Liver (tissue), 3 donors: ENCODE measurements around the gene GATAD2B.

Experiments
- FOXA2 ChIP-seq: IDR thresholded peaks from 2 replicates; pipeline ENCODE4 v1.6.1; 2016; ENCODE audit warnings: antibody characterized with exemption
- GABPA ChIP-seq, 2 donors: IDR thresholded peaks in 1 of 2; conservative IDR thresholded peaks in 1 of 2; 2 replicates each; pipeline ENCODE4 v1.6.1; 2016; ENCODE audit warnings: antibody characterized with exemption in 2 of 2, mild to moderate bottlenecking in 1 of 2, moderate library complexity in 1 of 2
- NR2F2 ChIP-seq: IDR thresholded peaks from 2 replicates; pipeline ENCODE4 v1.6.1; 2016; ENCODE audit warnings: antibody characterized with exemption
- RAD21 ChIP-seq, 2 donors: IDR thresholded peaks; 2 replicates each; pipeline ENCODE4 v1.6.1; 2016; ENCODE audit warnings: antibody characterized with exemption in 2 of 2, mild to moderate bottlenecking in 2 of 2
- SP1 ChIP-seq: IDR thresholded peaks from 2 replicates; pipeline ENCODE4 v1.6.1; 2018; ENCODE audit warnings: antibody characterized with exemption, mild to moderate bottlenecking
- TAF1 ChIP-seq: conservative IDR thresholded peaks from 2 replicates; pipeline ENCODE4 v1.6.1; 2016; ENCODE audit warnings: antibody characterized with exemption, mild to moderate bottlenecking
- YY1 ChIP-seq: IDR thresholded peaks from 2 replicates; pipeline ENCODE4 v1.6.1; 2016; ENCODE audit warnings: antibody characterized with exemption, mild to moderate bottlenecking
- TF ChIP-seq, protein P1 (sequence below): fragments of 150-350 bp; IDR thresholded peaks from 2 replicates; pipeline ENCODE4 v1.5.1; 2017; ENCODE audit warnings: improper control_type of control experiment, low read depth, low read length; ENCODE audit not compliant: missing input control
- TF ChIP-seq, protein P2 (sequence below): IDR thresholded peaks from 2 replicates; pipeline ENCODE4 v1.6.1; 2016; ENCODE audit warnings: antibody characterized with exemption
- TF ChIP-seq, protein P3 (sequence below): IDR thresholded peaks from 2 replicates; pipeline ENCODE4 v1.6.1; 2016; ENCODE audit warnings: antibody characterized with exemption, mild to moderate bottlenecking
- TF ChIP-seq, protein P4 (sequence below): IDR thresholded peaks from 2 replicates; pipeline ENCODE4 v1.6.1; 2016; ENCODE audit warnings: antibody characterized with exemption
- donor health status: healthy.
- donor health status: healthy.

DNA sequence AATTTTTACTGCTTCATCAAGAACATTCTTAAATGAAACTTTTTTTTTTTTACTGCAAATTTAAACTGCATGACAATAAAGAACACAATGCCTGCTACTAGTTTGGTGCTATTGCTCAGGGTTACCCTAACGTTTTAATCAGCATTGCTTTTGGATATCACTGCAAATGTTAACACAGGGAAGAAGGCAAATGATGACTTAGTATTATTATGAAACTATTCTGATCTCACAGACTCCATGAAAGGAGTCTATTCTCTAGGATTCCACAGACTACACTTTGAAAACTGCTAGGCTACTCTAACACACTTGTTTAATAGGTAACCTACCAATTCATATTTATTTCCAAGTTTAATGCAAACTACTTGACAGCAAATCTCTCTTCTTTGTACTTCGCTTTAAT, 49.8 kb downstream of the GATAD2B start:
- TF ChIP-seq, protein P1, sequence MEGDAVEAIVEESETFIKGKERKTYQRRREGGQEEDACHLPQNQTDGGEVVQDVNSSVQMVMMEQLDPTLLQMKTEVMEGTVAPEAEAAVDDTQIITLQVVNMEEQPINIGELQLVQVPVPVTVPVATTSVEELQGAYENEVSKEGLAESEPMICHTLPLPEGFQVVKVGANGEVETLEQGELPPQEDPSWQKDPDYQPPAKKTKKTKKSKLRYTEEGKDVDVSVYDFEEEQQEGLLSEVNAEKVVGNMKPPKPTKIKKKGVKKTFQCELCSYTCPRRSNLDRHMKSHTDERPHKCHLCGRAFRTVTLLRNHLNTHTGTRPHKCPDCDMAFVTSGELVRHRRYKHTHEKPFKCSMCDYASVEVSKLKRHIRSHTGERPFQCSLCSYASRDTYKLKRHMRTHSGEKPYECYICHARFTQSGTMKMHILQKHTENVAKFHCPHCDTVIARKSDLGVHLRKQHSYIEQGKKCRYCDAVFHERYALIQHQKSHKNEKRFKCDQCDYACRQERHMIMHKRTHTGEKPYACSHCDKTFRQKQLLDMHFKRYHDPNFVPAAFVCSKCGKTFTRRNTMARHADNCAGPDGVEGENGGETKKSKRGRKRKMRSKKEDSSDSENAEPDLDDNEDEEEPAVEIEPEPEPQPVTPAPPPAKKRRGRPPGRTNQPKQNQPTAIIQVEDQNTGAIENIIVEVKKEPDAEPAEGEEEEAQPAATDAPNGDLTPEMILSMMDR = no peak
- TF ChIP-seq, protein P2, sequence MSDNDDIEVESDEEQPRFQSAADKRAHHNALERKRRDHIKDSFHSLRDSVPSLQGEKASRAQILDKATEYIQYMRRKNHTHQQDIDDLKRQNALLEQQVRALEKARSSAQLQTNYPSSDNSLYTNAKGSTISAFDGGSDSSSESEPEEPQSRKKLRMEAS = no peak
- TF ChIP-seq RAD21 (IDR thresholded peaks at IDR 0.05) (no peak), GABPA (IDR thresholded peaks at IDR 0.05 in 1 of 2, conservative IDR thresholded peaks at IDR 0.05 in 1 of 2) (no peak), SP1 (no peak), TAF1 (no peak), YY1 (no peak), NR2F2 (no peak), FOXA2 (no peak)
- TF ChIP-seq, protein P3, sequence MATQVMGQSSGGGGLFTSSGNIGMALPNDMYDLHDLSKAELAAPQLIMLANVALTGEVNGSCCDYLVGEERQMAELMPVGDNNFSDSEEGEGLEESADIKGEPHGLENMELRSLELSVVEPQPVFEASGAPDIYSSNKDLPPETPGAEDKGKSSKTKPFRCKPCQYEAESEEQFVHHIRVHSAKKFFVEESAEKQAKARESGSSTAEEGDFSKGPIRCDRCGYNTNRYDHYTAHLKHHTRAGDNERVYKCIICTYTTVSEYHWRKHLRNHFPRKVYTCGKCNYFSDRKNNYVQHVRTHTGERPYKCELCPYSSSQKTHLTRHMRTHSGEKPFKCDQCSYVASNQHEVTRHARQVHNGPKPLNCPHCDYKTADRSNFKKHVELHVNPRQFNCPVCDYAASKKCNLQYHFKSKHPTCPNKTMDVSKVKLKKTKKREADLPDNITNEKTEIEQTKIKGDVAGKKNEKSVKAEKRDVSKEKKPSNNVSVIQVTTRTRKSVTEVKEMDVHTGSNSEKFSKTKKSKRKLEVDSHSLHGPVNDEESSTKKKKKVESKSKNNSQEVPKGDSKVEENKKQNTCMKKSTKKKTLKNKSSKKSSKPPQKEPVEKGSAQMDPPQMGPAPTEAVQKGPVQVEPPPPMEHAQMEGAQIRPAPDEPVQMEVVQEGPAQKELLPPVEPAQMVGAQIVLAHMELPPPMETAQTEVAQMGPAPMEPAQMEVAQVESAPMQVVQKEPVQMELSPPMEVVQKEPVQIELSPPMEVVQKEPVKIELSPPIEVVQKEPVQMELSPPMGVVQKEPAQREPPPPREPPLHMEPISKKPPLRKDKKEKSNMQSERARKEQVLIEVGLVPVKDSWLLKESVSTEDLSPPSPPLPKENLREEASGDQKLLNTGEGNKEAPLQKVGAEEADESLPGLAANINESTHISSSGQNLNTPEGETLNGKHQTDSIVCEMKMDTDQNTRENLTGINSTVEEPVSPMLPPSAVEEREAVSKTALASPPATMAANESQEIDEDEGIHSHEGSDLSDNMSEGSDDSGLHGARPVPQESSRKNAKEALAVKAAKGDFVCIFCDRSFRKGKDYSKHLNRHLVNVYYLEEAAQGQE = no peak
- TF ChIP-seq, protein P4, sequence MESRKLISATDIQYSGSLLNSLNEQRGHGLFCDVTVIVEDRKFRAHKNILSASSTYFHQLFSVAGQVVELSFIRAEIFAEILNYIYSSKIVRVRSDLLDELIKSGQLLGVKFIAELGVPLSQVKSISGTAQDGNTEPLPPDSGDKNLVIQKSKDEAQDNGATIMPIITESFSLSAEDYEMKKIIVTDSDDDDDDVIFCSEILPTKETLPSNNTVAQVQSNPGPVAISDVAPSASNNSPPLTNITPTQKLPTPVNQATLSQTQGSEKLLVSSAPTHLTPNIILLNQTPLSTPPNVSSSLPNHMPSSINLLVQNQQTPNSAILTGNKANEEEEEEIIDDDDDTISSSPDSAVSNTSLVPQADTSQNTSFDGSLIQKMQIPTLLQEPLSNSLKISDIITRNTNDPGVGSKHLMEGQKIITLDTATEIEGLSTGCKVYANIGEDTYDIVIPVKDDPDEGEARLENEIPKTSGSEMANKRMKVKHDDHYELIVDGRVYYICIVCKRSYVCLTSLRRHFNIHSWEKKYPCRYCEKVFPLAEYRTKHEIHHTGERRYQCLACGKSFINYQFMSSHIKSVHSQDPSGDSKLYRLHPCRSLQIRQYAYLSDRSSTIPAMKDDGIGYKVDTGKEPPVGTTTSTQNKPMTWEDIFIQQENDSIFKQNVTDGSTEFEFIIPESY = no peak
